GM12892 (cell line): ENCODE measurements around the gene CAPN12.

Experiments used
- POLR2A ChIP-seq: IDR thresholded peaks from 2 replicates; pipeline ENCODE4 v1.6.1; 2011; ENCODE audit warnings: low read depth, low read length, control low read depth
- TAF1 ChIP-seq: IDR thresholded peaks from 2 replicates; pipeline ENCODE4 v1.6.1; 2011; ENCODE audit warnings: low read depth, mild to moderate bottlenecking, control low read depth, low read length, borderline replicate concordance

DNA sequence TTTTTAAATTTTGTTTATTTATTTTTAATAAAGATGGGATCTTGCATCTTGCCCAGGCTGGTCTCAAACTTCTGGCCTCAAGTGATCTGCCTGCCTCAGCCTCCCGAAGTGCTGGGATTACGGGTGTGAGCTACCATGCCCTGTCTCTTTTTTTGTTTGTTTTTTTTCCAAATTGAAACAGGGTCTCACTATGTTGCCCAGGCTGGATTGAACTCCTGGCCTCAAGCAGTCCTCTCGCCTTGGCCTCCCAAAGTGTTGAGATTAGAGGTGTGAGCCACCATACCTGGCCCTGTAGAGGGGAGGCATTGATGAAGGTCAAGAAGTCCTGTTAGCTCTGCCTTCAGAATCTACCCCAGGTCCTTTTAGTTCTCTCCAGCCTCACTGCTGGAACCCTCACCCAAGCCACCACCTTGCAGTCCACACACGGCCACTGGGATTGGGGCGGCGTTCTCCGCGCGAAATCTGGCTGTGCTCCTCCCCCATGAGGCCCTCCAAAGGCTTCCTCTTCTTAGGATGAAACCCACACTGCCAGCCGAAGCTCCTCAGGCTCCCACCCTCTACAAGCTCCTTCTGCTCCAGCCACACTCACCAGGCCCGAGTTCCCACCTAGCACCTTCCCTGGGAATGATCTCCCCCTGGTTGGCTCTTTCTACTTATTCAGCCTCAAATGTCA is 61.9 kb downstream of the CAPN12 start:
- TF ChIP-seq POLR2A (no peak), TAF1 (no peak)
